ENCODE measurements around the gene INSM2. TPM values are rescaled to one million over a fixed set of nuclear protein-coding genes. Genes with fewer than 3 reads are reported as not detected.

The INSM2 gene
- polyA plus RNA-seq, 1 donor (not counting 4 experiments of a cell fraction or from before 2014, with no cell fraction given): not detected

DNA sequence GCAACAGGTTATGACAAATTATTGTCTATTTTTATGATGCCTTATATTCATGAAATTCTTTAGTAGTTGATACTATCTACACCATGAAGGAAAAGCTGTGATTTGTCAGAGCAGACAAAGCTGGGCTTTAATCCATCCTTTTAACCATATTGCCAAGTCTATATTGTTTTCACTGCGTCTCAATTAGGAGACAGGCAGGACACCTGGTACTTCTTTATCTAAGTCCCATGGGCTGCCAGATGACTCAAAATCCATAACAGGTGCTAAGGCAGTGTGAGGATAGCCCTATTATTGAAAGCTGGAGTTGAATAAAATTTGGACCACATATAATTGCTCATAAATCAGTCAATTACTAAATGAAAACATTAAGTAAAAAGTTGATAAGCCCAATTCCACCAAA lies 22.6 kb downstream of the INSM2 start:
- no peaks in the 10 kb centered on the region for H3K36me3 ChIP-seq (ENCODE audit: control insufficient read depth in 2 of 2, extremely low read depth in 1 of 2, insufficient read depth in 2 of 2, low read length in 2 of 2)
- no peak for DNase-seq (ENCODE audit: low read depth, low spot score)
- H3K9me1 ChIP-seq (ENCODE audit: control insufficient read depth, extremely low read depth, insufficient read depth, low read length): no peaks in the 10 kb centered on the region
- TF ChIP-seq, protein P1, sequence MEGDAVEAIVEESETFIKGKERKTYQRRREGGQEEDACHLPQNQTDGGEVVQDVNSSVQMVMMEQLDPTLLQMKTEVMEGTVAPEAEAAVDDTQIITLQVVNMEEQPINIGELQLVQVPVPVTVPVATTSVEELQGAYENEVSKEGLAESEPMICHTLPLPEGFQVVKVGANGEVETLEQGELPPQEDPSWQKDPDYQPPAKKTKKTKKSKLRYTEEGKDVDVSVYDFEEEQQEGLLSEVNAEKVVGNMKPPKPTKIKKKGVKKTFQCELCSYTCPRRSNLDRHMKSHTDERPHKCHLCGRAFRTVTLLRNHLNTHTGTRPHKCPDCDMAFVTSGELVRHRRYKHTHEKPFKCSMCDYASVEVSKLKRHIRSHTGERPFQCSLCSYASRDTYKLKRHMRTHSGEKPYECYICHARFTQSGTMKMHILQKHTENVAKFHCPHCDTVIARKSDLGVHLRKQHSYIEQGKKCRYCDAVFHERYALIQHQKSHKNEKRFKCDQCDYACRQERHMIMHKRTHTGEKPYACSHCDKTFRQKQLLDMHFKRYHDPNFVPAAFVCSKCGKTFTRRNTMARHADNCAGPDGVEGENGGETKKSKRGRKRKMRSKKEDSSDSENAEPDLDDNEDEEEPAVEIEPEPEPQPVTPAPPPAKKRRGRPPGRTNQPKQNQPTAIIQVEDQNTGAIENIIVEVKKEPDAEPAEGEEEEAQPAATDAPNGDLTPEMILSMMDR (optimal IDR thresholded peaks at IDR 0.05 in 1 of 3, IDR thresholded peaks at IDR 0.05 in 1 of 3, conservative IDR thresholded peaks at IDR 0.05 in 1 of 3; ENCODE audit: extremely low read depth in 1 of 3, insufficient read depth in 2 of 3, low read length in 3 of 3): no peak
- TF ChIP-seq EZH2 (IDR thresholded peaks at IDR 0.05; ENCODE audit: low read length): no peak
- FAIRE-seq: no peak
- no peak overlapping the region for H3K4me2 ChIP-seq (ENCODE audit: control insufficient read depth, extremely low read depth, insufficient read depth, low read depth, low read length)
- dilution Hi-C loops (cut with MboI; ENCODE audit: extremely low pct_ligation_motif_present, low sequenced_read_pairs): no loop called here
- no peaks in the 10 kb centered on the region for H3K27me3 ChIP-seq (ENCODE audit: control insufficient read depth, extremely low read depth, insufficient read depth, low read length)
- no peak overlapping the region for H3K27ac ChIP-seq (ENCODE audit: control insufficient read depth, insufficient read depth, low read length)
- H3K9ac ChIP-seq (ENCODE audit: control insufficient read depth, extremely low read depth, insufficient read depth, low read length): no peak overlapping the region
- peaks cover 3% of the 10 kb centered on the region for H3K4me1 ChIP-seq (ENCODE audit: control insufficient read depth, extremely low read depth, insufficient read depth, low read length)
- H2AFZ ChIP-seq (ENCODE audit: control insufficient read depth, low read length): no peak overlapping the region
- H3K9me3 ChIP-seq (ENCODE audit: control insufficient read depth, low read depth, low read length): no peaks in the 10 kb centered on the region
- H3K79me2 ChIP-seq (ENCODE audit: control insufficient read depth, insufficient read depth, low read length): no peaks in the 10 kb centered on the region
- H4K20me1 ChIP-seq (ENCODE audit: control insufficient read depth, extremely low read depth, insufficient read depth, low read length): no peaks in the 10 kb centered on the region
- H3K4me3 ChIP-seq (ENCODE audit: control insufficient read depth in 2 of 3, extremely low read depth in 1 of 3, insufficient read depth in 2 of 3, low read depth in 1 of 3, low read length in 3 of 3): no peak overlapping the region

DNA sequence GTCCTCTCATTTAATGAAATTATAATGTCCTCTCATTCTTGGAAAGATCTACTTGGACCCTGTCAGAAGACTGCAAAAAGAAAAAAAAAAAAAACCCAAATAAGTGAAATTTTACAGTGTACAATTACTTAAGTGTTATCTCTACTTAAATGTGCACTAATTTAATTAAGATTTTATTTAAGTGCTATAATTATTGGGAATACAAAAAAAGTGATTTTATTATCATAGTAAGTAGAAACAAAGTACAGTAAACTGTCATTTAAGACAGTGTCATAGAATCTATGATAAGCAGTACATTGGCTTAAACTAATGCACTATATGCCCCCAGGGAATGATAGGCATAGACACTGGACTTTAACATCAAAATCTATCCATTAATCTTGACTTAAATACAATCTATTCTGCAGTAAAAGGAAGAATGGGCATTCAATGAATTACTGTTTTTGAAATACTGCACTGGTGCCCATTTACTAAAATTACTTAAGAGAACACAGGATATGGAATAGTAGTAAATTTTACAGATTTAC lies 23.3 kb downstream of the INSM2 start:
- no peaks in the 10 kb centered on the region for H3K9me1 ChIP-seq (ENCODE audit: control insufficient read depth, extremely low read depth, insufficient read depth, low read length)
- DNase-seq (ENCODE audit: low read depth, low spot score) (no peak), FAIRE-seq (no peak)
- dilution Hi-C loops (cut with MboI; ENCODE audit: extremely low pct_ligation_motif_present, low sequenced_read_pairs): no loop called here
- no peak overlapping the region for H3K4me3 ChIP-seq (ENCODE audit: control insufficient read depth in 2 of 3, extremely low read depth in 1 of 3, insufficient read depth in 2 of 3, low read depth in 1 of 3, low read length in 3 of 3)
- no peak overlapping the region for H3K27ac ChIP-seq (ENCODE audit: control insufficient read depth, insufficient read depth, low read length)
- H3K9me3 ChIP-seq (ENCODE audit: control insufficient read depth, low read depth, low read length): no peaks in the 10 kb centered on the region
- no peaks in the 10 kb centered on the region for H3K27me3 ChIP-seq (ENCODE audit: control insufficient read depth, extremely low read depth, insufficient read depth, low read length)
- TF ChIP-seq EZH2 (IDR thresholded peaks at IDR 0.05; ENCODE audit: low read length): no peak
- TF ChIP-seq, protein P1 (optimal IDR thresholded peaks at IDR 0.05 in 1 of 3, IDR thresholded peaks at IDR 0.05 in 1 of 3, conservative IDR thresholded peaks at IDR 0.05 in 1 of 3; ENCODE audit: extremely low read depth in 1 of 3, insufficient read depth in 2 of 3, low read length in 3 of 3): no peak
- no peak overlapping the region for H3K9ac ChIP-seq (ENCODE audit: control insufficient read depth, extremely low read depth, insufficient read depth, low read length)
- peaks cover 3% of the 10 kb centered on the region for H3K4me1 ChIP-seq (ENCODE audit: control insufficient read depth, extremely low read depth, insufficient read depth, low read length)
- no peak overlapping the region for H2AFZ ChIP-seq (ENCODE audit: control insufficient read depth, low read length)
- no peak overlapping the region for H3K4me2 ChIP-seq (ENCODE audit: control insufficient read depth, extremely low read depth, insufficient read depth, low read depth, low read length)
- H4K20me1 ChIP-seq (ENCODE audit: control insufficient read depth, extremely low read depth, insufficient read depth, low read length): no peaks in the 10 kb centered on the region
- no peaks in the 10 kb centered on the region for H3K79me2 ChIP-seq (ENCODE audit: control insufficient read depth, insufficient read depth, low read length)
- no peaks in the 10 kb centered on the region for H3K36me3 ChIP-seq (ENCODE audit: control insufficient read depth in 2 of 2, extremely low read depth in 1 of 2, insufficient read depth in 2 of 2, low read length in 2 of 2)

All from keratinocyte (primary cell).